ENCODE data around the gene PDE6A. TPM values are rescaled to one million over a fixed set of nuclear protein-coding genes. Genes with fewer than 3 reads are reported as not detected.

The PDE6A gene
- total RNA-seq, 4 donors from 2014 or later, result 0.22 TPM; not detected in 3

DNA sequence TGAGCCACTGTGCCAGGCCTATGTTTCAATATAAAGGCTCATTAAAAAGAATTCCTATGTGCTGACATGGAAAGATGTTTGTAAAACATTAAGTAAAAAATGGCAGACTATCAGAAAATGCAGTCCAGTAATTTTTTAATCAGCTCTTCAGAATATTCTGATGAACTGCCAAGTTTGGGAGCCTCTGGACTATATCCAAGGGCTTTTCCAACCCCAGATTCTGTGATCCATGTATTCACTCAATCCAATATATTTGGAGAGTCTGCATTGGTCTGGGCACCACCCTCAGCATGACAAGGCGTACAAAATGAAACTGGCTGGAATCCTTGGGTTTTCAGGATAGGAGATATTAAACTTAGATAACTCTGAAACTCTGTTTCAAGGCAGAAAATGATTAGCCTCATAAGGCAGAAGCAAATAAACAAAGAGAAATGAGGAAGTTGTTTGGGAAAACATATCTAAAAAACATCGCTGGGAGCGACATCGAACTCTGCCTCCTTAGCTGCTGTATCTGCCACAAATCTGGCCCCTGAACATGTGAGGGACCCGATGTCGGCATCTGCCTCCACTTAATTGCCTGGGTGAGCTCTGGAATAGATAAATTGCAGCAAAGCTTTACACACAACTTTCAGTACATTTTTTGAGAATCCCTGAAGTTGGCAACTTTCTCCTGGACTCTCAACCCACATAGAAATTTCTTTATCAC is 14.4 kb downstream of the PDE6A start:
- H3K4me1 ChIP-seq, result peaks cover 0 to 7% (median 0%) of the 10 kb centered on the region in 4 donors
- H3K27me3 ChIP-seq, result no peaks in the 10 kb centered on the region
- DNase-seq (ENCODE audit: low spot score in 2 of 2), result no peak
- H3K36me3 ChIP-seq, result no peaks in the 10 kb centered on the region
- no peak overlapping the region for H3K27ac ChIP-seq
- H3K9me3 ChIP-seq, result no peaks in the 10 kb centered on the region
- WGBS, 2 donors, result 54 to 63% methylated on average over 6 of the region's 6 CpGs
- peak overlapping the region in 1 of 4 donors; percentile 29 for H3K4me3 ChIP-seq
- no peak for TF ChIP-seq EP300 (IDR thresholded peaks at IDR 0.05)

DNA sequence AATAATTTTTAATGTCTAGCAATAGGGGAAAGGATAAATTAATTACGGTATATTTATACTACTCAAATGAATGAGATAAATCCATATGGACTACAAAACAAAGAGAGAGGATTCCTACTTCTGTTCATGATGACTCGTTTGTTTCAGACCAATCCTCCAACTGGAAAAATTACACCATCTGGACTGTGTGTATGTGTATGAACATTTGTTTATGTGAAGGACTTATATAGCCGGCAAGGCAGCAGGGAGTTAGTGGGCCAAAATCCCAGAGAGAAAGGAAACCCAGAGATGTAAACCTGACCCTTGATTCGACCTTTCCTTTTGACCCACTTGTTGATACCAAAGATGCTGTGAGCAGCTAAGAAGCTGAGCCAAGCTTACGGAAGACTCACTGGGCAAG is 20.1 kb downstream of the PDE6A start:
- Histone ChIP-seq H3K27ac (no peak overlapping the region), H3K36me3 (no peaks in the 10 kb centered on the region), H3K4me3 (no peak overlapping the region), H3K27me3 (no peaks in the 10 kb centered on the region), H3K4me1 (no peaks in the 10 kb centered on the region), H3K9me3 (no peaks in the 10 kb centered on the region)
- TF ChIP-seq POLR2A (IDR thresholded peaks at IDR 0.05), result no peak
- TF ChIP-seq, protein P1, sequence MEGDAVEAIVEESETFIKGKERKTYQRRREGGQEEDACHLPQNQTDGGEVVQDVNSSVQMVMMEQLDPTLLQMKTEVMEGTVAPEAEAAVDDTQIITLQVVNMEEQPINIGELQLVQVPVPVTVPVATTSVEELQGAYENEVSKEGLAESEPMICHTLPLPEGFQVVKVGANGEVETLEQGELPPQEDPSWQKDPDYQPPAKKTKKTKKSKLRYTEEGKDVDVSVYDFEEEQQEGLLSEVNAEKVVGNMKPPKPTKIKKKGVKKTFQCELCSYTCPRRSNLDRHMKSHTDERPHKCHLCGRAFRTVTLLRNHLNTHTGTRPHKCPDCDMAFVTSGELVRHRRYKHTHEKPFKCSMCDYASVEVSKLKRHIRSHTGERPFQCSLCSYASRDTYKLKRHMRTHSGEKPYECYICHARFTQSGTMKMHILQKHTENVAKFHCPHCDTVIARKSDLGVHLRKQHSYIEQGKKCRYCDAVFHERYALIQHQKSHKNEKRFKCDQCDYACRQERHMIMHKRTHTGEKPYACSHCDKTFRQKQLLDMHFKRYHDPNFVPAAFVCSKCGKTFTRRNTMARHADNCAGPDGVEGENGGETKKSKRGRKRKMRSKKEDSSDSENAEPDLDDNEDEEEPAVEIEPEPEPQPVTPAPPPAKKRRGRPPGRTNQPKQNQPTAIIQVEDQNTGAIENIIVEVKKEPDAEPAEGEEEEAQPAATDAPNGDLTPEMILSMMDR (IDR thresholded peaks at IDR 0.05), result no peak
- WGBS, 2 donors, result 74 to 81% methylated on average over 5 of the region's 5 CpGs
- no peak for DNase-seq (ENCODE audit: low spot score in 2 of 2)

DNA sequence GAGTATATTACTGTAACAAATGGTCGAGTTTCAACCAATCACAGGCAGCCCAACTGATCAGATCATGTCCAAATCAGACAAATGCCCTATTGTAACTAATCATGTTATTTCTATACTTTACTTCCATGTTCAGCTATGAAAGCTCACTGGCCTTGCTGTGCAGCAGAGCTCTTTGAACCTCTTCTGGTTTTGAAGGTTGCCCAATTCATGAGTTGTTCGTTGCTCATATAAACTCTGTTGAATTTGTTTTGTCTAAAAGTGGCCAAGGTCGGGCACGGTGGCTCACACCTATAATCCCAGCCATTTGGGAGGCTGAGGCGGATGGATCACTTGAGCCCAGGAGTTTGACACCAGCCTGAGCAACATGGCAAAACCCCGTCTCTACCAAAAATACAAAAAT is 21.6 kb downstream of the PDE6A start:
- no peak for TF ChIP-seq POLR2A (IDR thresholded peaks at IDR 0.05)
- no peaks in the 10 kb centered on the region for H3K27me3 ChIP-seq
- WGBS, 2 donors, result 87 to 90% methylated on average over 6 of the region's 6 CpGs
- no peaks in the 10 kb centered on the region for H3K36me3 ChIP-seq
- no peak for DNase-seq (ENCODE audit: low spot score in 2 of 2)
- H3K4me1 ChIP-seq, result no peaks in the 10 kb centered on the region
- H3K9me3 ChIP-seq, result no peaks in the 10 kb centered on the region
- no peak overlapping the region for H3K4me3 ChIP-seq
- H3K27ac ChIP-seq, result no peak overlapping the region

DNA sequence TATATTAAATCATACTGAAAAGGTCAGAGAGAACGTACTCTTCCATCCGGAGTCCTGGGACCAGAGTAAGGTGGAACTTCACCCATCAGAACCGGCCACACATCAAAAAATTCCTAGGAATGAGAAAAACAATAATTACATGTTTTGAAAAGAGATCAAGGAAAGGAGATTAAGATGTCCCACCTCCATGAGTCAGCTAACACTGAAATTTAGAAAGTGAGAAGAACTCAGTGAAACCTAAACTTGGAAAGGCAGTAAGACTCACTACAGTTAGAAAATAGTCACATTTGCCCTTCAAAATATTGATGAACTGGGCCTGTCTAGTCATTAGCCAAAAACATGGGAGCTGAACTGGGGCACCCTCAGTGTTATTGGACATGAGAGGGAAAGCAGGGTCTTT is 23.0 kb downstream of the PDE6A start:
- no peaks in the 10 kb centered on the region for H3K27me3 ChIP-seq
- H3K36me3 ChIP-seq, result no peaks in the 10 kb centered on the region
- no peak for DNase-seq (ENCODE audit: low spot score in 2 of 2)
- no peak overlapping the region for H3K27ac ChIP-seq
- no peaks in the 10 kb centered on the region for H3K9me3 ChIP-seq
- TF ChIP-seq EP300 (IDR thresholded peaks at IDR 0.05) (no peak), POLR2A (IDR thresholded peaks at IDR 0.05) (no peak)
- TF ChIP-seq, protein P1 (IDR thresholded peaks at IDR 0.05), result no peak
- 80 to 88% methylated on average over 3 of the region's 3 CpGs for WGBS, 2 donors
- H3K4me1 ChIP-seq, result no peaks in the 10 kb centered on the region
- no peak overlapping the region for H3K4me3 ChIP-seq

DNA sequence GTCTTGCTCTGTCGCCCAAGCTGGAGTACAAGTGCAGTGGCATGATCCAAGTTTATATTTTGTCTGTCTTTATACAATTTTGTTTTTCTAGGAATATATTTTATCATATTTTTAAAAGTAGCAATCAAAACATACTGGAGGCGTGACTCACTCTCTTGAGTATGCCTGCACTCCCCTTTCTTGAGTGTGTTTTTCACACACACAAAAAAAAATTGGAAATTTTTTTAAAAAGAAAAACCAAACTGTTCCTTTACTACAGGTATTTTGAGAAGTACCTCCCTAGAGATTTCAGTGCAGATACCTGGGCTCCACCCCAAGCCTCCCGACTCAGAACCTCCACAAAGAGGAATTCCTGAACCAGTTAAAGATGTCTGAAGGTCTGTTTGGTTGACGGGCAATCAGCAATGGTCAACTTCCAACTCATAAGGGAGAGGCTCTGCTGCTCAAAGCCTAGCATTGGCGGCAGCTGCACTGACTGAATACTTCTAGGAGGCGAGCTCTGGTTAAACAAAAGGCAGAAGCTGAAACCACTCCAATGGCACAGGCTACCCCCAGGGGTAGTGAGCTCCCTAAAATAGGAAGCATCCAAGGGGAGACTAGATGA is 27.4 kb downstream of the PDE6A start:
- Histone ChIP-seq H3K36me3 (no peaks in the 10 kb centered on the region), H3K27ac (no peak overlapping the region), H3K9me3 (no peaks in the 10 kb centered on the region), H3K4me1 (no peaks in the 10 kb centered on the region), H3K27me3 (no peaks in the 10 kb centered on the region), H3K4me3 (no peak overlapping the region)
- TF ChIP-seq, protein P1 (IDR thresholded peaks at IDR 0.05), result no peak
- TF ChIP-seq EP300 (IDR thresholded peaks at IDR 0.05) (no peak), POLR2A (IDR thresholded peaks at IDR 0.05) (no peak)
- WGBS, 2 donors, result 65 to 70% methylated on average over 6 of the region's 6 CpGs
- DNase-seq (ENCODE audit: low spot score in 2 of 2), result no peak

DNA sequence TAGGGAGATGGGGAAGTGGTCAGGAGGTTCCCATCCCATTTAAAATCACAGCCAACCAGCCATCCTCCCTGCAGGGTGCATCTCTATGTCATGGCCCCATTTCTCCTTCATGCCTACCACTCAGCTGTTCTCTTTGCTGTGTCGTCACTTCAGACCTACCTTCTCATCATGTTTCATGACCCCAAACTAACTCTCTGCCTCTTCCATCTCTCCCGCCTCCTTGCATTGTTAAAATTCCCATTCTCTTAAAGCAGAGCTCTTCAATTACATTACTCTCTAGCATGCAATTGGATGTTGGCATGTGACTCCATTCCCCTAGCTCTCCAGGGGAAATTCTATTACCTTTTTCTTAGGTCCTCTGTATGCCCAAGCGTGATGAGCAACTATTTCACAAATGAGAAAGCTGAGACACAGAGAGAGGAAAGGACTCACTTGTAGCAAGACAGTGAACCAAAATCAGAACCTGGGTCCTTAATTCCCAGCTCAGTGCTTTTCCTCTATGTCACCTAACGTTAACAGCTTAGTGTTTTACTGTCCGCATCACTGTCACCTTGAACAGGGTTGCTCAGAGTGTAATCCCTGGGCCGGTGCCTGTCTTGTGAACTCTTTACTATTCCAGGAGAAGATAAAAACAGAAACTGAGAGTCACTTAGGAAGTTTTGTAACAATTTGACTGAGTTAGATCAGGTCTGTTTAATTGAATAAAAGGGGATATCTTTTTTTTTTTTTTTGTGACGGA is 28.1 kb downstream of the PDE6A start:
- Histone ChIP-seq H3K36me3 (no peaks in the 10 kb centered on the region), H3K4me3 (no peak overlapping the region), H3K9me3 (no peaks in the 10 kb centered on the region), H3K27ac (no peak overlapping the region), H3K4me1 (no peaks in the 10 kb centered on the region), H3K27me3 (no peaks in the 10 kb centered on the region)
- no peak for DNase-seq (ENCODE audit: low spot score in 2 of 2)
- WGBS, 2 donors, result 75% methylated on average over 7 of the region's 7 CpGs
- TF ChIP-seq, protein P1 (IDR thresholded peaks at IDR 0.05), result no peak
- no peak for TF ChIP-seq POLR2A (IDR thresholded peaks at IDR 0.05)
- TF ChIP-seq EP300 (IDR thresholded peaks at IDR 0.05), result no peak

All from tibial nerve (tissue), 4 donors.